ENCODE results near the gene GPD2. TPM values are rescaled to one million over a fixed set of nuclear protein-coding genes. Genes with fewer than 3 reads are reported as not detected.

Gene GPD2
- total RNA-seq, 3 donors from 2014 or later (not counting 1 experiment from before 2014, with no cell fraction given) = 12.5 to 20.2 (median 18.3) TPM

DNA sequence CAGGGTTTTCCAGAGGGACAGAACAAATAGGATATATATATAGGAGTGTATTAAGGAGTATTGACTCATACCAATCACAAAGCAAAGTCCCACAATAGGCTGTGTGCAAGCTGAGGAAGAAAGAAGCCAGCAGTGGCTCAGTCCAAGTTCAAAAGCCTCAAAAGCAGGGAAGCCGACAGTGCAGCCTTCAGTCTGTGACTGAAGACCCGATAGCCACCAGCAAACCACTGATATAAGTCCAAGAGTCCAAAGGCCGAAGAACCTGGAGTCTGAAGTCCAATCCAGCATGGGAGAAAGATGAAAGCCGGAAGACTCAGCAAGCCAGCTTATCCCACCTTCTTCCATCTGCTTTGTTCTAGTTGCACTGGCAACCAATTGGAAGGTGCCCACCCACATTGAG lies 39.0 kb upstream of the GPD2 start:
- H3K4me3 Mint-ChIP-seq = no peak overlapping the region
- H3K36me3 Mint-ChIP-seq = peaks cover 8% of the 10 kb centered on the region
- peaks cover 29 to 32% of the 10 kb centered on the region in 2 donors for H3K4me1 Mint-ChIP-seq
- Histone ChIP-seq H3K27ac (ENCODE audit: low read length) (no peak overlapping the region), H3K4me1 (ENCODE audit: control insufficient read depth, insufficient read depth, low read length) (peaks cover 6% of the 10 kb centered on the region), H3K27me3 (ENCODE audit: control insufficient read depth, insufficient read depth, low read length) (no peaks in the 10 kb centered on the region), H3K9me3 (ENCODE audit: control insufficient read depth, insufficient read depth, low read length) (no peaks in the 10 kb centered on the region), H3K36me3 (ENCODE audit: control insufficient read depth, insufficient read depth, low read length) (no peaks in the 10 kb centered on the region), H3K4me3 (ENCODE audit: low read length) (no peak overlapping the region)
- peaks cover 6 to 10% of the 10 kb centered on the region in 2 donors for H3K27me3 Mint-ChIP-seq (ENCODE audit: low read depth in 2 of 2)
- no peak overlapping the region for H3K27ac Mint-ChIP-seq
- no peak for ATAC-seq
- intact Hi-C loops (cut with micrococcal nuclease) = no loop called here
- H3K9me3 Mint-ChIP-seq = no peaks in the 10 kb centered on the region
- 93% methylated on average over 4 of the region's 4 CpGs for WGBS (ENCODE audit: insufficient coverage)
- TF ChIP-seq, protein P1, sequence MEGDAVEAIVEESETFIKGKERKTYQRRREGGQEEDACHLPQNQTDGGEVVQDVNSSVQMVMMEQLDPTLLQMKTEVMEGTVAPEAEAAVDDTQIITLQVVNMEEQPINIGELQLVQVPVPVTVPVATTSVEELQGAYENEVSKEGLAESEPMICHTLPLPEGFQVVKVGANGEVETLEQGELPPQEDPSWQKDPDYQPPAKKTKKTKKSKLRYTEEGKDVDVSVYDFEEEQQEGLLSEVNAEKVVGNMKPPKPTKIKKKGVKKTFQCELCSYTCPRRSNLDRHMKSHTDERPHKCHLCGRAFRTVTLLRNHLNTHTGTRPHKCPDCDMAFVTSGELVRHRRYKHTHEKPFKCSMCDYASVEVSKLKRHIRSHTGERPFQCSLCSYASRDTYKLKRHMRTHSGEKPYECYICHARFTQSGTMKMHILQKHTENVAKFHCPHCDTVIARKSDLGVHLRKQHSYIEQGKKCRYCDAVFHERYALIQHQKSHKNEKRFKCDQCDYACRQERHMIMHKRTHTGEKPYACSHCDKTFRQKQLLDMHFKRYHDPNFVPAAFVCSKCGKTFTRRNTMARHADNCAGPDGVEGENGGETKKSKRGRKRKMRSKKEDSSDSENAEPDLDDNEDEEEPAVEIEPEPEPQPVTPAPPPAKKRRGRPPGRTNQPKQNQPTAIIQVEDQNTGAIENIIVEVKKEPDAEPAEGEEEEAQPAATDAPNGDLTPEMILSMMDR (IDR thresholded peaks at IDR 0.05) = no peak
- no peak for DNase-seq

DNA sequence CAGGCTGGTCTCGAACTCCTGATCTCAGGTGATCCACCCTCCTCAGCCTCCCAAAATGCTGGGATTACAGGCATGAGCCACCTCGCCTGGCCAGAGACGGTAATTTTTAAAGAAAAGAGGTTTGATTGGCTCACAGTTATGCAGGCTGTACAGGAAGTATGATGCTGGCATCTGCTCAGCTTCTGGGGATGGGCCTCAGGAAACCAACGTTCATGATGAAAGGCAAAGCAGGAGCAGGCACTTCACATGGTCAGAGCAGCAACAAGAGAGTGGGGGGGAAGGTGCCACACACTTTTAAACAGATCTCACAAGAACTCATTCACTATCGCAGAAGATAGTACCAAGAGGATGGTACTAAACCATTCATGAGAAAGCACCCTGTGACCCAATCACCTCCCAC lies 38.0 kb upstream of the GPD2 start:
- Histone ChIP-seq H3K4me3 (ENCODE audit: low read length) (no peak overlapping the region), H3K4me1 (ENCODE audit: control insufficient read depth, insufficient read depth, low read length) (peaks cover 6% of the 10 kb centered on the region), H3K36me3 (ENCODE audit: control insufficient read depth, insufficient read depth, low read length) (no peaks in the 10 kb centered on the region), H3K9me3 (ENCODE audit: control insufficient read depth, insufficient read depth, low read length) (no peaks in the 10 kb centered on the region), H3K27ac (ENCODE audit: low read length) (no peak overlapping the region), H3K27me3 (ENCODE audit: control insufficient read depth, insufficient read depth, low read length) (no peaks in the 10 kb centered on the region)
- peaks cover 8% of the 10 kb centered on the region for H3K36me3 Mint-ChIP-seq
- intact Hi-C loops (cut with micrococcal nuclease) = no loop called here
- ATAC-seq (no peak), DNase-seq (no peak)
- TF ChIP-seq, protein P1 (IDR thresholded peaks at IDR 0.05) = no peak
- H3K4me3 Mint-ChIP-seq = peak overlapping the region; percentile 78
- WGBS (ENCODE audit: insufficient coverage) = 70% methylated on average over 4 of the region's 5 CpGs
- H3K4me1 Mint-ChIP-seq = peaks cover 29 to 32% of the 10 kb centered on the region in 2 donors
- no peaks in the 10 kb centered on the region for H3K9me3 Mint-ChIP-seq
- H3K27me3 Mint-ChIP-seq (ENCODE audit: low read depth in 2 of 2) = peaks cover 6 to 10% of the 10 kb centered on the region in 2 donors
- H3K27ac Mint-ChIP-seq = no peak overlapping the region

DNA sequence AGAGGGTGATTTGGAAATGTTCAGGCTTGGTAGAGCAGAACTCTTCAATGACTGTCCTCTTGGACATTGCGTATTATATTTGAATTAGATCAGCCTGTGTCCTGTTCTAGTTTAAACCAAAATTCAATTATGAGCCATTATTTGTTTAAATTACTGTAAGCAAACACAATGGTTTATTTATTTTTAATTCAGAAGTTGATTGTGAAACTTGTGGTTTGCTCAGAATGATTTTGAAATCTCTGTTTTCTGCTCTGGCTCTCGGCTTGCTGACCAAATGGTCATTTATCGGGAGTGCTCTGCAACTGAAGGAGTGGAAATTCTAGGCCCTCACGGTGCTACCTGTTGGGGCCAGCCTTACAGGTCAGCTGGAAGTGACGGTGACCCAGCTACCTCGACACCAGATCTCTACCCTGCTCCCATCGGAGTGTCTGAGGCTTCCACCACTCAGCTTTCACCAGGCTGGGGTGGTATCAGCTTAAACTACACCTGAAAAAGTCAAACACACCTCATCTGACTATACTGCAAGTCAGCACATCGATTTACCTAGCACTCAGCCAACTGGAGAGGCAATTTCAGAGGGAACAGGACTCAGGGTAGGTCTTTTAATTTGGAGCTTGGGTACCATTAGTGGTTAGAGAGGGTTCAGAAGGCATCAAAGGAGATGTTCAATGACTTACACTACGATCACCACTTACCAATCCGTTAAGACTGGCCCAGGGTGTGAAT lies 36.8 kb upstream of the GPD2 start:
- Histone ChIP-seq H3K4me3 (ENCODE audit: low read length) (peak overlapping the region; percentile 67), H3K27me3 (ENCODE audit: control insufficient read depth, insufficient read depth, low read length) (no peaks in the 10 kb centered on the region), H3K36me3 (ENCODE audit: control insufficient read depth, insufficient read depth, low read length) (no peaks in the 10 kb centered on the region), H3K9me3 (ENCODE audit: control insufficient read depth, insufficient read depth, low read length) (no peaks in the 10 kb centered on the region), H3K4me1 (ENCODE audit: control insufficient read depth, insufficient read depth, low read length) (peaks cover 6% of the 10 kb centered on the region), H3K27ac (ENCODE audit: low read length) (peak overlapping the region; percentile 9)
- H3K27me3 Mint-ChIP-seq (ENCODE audit: low read depth in 2 of 2) = peaks cover 6 to 7% of the 10 kb centered on the region in 2 donors
- H3K4me1 Mint-ChIP-seq = peaks cover 29 to 32% of the 10 kb centered on the region in 2 donors
- H3K4me3 Mint-ChIP-seq = peak overlapping the region; percentile 99
- ATAC-seq = no peak
- peaks cover 8% of the 10 kb centered on the region for H3K36me3 Mint-ChIP-seq
- H3K9me3 Mint-ChIP-seq = no peaks in the 10 kb centered on the region
- DNase-seq = no peak
- intact Hi-C loops (cut with micrococcal nuclease) = no loop called here
- H3K27ac Mint-ChIP-seq = peak overlapping the region; percentile 99 to 100
- WGBS (ENCODE audit: insufficient coverage) = 82% methylated on average over 7 of the region's 10 CpGs
- TF ChIP-seq, protein P1 (IDR thresholded peaks at IDR 0.05) = no peak
